HG02884 (cell line): Measurements from ENCODE around the gene AJAP1.
"Not testable (repeated sequence)": the region's sequence is repeated elsewhere in the genome, so short reads cannot be mapped to it uniquely, and the experiment has no call there.

ENCODE experiments used
- ATAC-seq: cut with Tn5 transposase; IDR thresholded peaks from one replicate; pipeline ENCODE4 v1.9.1; 2021; ENCODE audit warnings: mild to moderate bottlenecking, moderate library complexity; ENCODE audit not compliant: unreplicated experiment

Gene AJAP1

DNA sequence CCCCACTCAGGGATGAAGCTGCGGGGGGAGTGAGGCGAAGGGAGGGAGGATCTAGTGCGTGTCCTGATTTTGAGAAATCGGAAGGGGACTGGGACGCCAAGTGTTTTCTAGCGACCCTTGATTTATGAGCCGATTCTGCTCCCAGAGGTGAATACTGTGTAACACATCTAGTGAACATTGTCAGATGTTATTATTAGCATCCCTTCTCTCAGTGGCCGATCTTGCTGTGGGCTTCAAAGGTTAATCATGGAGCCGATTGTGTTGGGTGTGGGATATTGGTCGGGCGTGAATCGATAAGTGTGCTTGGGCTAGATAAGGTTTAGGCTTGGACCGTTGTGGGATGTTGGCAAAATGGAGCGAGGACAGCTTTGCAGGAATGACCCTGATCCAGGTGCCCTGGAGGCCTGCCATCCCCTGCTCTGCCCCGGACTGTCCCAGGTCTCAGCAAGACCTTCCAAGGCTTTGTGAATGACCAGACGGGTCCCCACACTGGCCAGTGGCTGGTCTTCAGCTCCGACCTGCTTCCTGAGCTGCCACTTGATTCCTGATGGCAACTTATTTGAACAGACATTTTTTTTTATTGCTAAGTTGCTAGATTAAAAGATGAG, 2.2 kb downstream of the AJAP1 start:
- ATAC-seq = no peak

DNA sequence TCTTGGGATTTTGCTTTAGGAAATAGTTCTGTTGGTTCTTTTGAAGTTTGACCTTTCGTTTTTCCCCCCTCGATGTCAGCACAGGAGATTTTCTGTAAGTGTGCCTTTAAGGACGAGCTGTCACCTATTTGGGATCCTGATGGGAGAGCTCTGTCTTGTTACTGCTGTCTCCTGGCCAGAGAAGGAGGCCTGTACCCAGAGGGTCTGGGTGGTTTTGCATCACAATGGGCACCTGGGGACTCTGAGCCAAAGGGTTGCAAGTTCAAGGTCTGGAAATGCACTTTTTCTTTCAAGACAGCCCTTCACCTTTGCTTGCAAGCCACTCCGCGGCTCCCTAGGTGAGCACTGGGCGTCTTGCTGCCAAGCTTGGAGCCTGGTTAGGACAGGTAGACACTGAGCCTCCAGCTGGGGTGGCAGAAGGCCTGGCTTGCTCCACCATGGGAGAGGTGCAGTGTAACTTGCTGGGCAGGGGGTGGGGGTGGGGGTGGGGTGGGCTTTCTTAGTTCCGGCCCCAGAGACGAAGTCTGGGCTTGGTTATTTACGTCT, 2.9 kb downstream of the AJAP1 start:
- ATAC-seq = no peak

DNA sequence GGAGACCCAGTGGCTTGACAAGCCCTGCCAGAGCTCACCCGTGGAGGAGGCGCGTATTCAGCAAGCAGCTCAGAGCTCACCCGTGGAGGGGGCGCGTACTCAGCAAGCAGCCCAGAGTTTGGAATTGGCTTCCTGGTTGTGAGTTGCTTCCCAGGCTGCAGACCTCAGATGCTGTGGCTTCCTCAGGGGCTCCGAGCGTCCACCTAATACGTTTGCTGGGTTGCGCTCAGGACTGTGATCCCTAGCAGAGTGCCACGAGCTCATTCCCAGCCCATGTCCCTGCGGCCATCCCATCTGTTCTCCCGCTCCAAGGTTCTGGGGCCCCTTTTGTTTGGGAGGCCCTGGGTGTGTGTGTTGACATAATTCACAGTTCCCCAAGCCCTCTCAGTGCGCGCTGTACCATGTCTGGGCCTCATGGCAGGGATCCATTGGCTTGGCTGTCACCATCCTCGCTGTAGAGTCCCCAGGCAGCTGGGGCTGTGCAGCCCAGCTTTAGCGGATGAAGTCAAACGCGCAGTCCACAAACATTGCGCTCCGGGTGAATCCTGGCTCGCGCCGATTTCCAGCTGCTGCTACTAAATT, 3.6 kb downstream of the AJAP1 start:
- no peak for ATAC-seq

DNA sequence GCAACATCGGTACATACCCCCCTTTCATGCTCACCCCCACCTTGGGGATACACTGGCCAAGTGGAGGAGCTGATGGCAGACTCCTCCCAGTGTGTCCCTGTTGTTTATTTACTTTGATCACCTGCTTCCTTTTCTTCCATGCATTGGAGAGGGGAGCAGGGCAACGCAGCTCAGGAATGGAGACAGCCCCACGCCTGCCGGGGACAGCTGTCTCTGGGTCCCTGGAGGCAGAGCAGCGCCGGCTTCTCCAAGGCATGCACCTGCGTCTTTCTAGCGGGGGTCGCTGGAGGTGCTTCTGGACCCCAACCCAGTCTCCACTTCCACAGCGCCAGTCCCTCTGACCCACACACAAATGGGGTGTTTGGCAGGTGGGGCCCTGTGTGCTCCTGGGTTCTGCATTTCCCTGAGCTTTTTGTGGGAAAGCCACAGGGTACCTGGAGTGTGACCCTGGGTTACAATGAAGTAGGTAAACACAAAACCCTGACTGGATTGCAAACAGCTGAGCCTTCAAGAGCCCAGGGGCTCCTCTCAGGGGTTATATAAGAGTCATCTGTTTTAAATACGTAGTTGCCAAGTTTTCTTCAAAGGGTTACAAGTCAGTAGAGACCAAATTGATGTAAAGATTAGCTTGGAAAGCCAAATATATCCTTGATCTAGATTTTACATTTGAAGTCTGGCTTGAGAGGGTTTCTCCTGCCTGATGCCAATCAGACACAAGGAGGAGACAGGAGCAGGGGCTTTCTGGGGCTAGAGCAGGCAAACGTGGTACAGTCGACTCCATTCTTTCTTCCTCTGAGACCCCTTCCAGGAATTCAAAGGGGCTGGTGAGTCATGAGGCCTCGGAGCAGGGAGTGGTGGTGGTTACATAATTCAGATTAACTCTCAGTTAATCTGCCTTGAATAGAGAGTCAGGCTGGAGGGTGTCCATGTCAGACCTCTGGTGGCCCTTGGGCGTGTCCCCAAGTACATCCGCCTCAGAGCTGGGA, 4.5 kb downstream of the AJAP1 start:
- ATAC-seq = no peak

DNA sequence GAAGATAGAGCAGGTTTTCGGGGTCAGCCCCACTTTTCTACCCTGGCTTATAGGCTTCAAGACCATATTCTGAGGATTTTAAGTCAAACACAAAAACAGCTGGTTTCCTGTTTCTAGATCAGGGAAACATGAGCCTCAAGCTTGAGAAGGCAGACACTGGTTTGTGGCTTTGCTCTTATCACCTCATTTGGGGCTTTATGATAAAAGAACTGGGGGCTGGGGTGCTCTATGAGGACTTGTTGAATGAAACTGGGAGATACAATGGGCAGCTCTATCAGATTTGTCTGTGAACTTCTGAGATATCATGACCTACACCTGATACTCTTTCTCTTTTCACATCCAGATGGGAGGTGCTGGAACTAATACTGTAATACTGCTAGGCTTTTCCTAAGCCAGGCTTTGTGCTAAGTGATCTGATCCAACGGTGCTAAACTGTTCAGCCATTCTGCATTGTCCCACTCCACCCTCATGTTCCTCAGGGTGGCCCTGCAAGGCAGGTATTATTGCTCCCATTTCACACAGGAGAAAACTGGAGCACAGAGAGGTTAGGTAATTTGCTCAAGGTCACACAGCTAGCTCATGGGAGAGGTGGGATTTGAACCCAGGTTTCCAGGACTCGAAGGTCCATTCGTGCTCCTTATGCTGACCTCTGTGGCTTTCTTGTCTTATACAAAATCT, 6.6 kb downstream of the AJAP1 start:
- ATAC-seq = no peak

DNA sequence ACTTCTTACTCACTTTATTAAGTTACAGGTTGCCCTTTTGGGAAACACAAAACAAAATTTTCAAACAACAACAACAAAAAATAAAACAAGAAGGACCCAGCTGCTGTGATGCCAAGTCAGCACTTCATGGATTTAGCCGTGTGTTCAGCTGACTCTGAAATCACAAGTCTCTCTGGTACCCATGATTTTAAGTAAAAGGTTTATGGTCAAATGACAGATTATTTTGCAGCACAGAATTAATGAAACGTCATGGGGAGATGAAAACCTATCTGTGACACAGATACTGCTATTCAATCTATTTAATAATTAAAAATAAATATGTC, 7.1 kb downstream of the AJAP1 start:
- ATAC-seq = no peak

DNA sequence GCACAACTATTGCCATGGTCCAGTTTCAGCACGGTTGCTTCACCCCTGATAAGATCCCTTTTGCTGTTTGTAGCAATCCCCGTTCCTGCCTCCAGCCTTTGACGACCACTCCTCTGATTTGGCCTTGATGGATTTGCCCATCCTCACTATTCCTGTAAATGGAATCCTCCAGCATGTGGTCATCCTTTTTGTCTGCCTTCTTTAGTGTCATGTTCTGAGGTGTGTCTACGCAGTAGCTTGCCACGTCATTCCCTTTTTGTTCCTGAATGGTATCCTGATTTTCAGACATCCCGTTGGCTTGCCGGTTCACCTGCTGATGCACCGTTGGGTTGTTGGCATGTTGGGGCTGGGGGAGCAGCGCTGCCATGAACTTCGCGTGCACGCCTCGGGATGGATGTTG, 7.8 kb downstream of the AJAP1 start:
- ATAC-seq = no peak

DNA sequence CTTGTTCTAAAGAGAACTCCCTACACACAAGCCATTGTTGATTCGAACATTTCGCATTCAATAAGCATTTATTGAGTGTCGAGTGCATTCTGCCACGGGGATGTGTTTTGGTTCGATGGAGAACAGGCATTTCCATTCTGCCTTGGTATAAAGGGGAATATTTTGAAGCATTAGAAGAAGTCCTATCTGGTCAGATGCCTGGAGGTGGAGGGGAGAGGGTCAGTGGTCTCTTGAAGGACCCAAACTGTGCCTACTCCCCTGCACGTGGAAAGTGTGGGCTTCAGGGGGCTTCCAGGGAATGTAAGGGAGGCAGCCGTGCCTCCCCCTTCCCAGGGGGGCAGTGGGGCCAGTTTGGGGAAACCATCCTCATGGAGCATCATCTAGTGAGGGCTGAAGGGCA, 8.3 kb downstream of the AJAP1 start:
- ATAC-seq = no peak

DNA sequence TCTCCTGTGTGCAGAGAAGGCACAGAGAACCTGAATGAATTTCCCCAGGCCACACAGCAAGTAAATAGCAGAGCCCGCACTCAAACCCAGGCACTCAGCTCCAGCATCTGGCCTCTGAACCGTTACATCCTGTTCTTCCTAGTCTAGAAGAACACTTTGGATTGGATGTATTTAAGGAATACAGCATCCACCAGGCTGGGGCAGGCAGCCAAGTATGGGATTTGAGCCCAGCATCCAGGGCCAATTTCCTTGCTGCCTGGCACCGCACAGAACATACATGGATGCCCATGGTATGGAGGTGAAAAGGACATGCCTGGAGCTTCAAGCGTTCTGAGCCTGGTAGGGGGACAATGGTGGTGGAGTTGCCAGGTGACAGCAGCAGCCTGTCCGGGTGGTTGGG, 9.7 kb downstream of the AJAP1 start:
- no peak for ATAC-seq

DNA sequence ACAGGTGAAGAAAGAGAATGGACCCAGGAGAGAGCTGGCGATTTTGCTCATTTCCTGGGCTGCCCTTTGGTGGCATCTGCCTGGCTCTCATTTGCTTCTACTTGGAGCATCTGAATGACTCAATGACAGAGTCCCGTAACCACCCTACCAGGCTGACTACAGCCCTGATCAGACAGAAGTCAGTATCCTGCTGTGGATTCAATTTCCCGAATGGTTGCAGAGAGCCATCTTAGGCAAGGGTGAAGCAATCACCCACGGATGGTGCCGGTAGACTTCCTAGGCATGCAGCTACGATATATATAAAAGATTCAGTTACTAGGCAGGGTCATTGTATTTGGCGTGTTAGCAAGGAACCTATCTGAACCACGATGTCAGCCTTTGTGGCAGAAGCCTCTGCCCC, 10.2 kb downstream of the AJAP1 start:
- no peak for ATAC-seq

DNA sequence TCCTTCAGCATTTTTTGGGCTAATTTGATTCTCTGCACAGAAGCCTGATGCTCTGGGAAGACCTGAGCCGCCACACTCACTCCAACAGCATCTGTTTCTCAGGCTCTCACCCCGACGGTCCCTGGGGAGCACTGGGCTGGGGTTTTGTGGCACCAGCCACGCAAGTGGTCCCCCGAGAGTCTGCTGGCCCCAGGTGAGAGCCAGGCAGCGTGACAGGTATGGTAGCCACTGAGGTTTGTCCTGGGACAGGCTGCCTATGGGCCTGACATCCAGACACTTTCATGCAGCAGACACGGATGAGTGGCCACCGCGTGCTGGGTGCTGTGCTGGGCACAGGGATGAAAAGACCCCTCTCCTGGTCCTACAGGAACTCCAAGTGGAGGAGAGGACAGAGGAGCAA, 11.0 kb downstream of the AJAP1 start:
- ATAC-seq = no peak

DNA sequence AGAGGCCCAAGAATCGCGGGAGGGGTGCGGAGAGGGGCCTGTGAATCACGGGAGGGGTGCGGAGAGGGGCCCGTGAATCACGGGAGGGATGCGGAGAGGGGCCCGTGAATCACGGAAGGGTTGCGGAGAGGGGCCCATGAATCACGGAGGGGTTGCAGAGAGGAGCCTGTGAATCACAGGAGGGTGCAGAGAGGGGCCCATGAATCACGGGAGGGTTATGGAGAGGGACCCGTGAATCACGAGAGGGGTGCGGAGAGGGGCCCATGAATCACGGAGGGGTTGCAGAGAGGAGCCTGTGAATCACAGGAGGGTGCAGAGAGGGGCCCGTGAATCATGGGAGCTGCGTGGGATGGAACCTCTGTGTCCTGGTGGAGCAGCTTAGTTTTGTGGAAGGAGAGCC, 12.3 kb downstream of the AJAP1 start:
- ATAC-seq = not testable (repeated sequence)

DNA sequence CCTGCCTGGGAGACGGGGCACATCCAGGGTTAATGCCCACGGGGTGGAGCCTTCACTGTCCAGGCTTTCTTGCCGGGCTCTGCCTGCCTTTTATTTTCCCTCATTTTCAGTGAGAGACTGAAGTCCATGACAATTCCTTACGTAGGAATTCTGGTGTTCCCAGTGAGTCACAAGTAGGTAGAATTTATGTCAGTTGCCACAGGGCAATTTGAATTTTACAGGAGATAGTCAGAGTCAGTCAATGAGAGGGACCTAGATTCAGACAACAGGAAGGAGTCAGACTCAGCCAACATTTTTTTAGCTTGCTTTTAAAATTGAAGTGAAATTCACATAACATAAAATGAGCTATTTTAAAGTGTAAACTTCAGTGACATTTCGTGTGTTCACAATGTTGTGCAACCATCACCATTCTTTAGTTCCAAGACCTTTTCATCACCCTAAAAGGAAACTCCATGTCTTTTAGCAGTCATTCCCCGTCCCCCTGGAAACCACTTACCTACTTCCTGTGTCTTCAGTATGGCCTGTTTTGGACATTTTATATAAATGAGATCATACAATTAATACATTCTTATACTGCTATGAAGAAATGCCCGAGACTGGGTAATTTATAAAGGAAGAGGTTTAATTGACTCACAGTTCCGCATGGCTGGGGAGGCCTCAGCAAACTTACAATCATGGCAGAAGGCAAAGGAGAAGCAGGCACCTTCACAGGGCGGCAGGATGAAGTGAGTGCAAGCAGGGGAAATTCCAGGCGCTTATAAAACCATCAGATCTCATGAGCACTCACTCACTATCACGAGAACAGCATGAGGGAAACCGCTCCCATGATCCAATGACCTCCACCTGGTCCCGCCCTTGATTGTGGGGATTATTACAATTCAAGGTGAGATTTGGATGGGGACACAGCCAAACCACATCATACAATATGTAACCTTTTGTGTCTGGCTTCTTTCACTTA, 14.6 kb downstream of the AJAP1 start:
- ATAC-seq = no peak

DNA sequence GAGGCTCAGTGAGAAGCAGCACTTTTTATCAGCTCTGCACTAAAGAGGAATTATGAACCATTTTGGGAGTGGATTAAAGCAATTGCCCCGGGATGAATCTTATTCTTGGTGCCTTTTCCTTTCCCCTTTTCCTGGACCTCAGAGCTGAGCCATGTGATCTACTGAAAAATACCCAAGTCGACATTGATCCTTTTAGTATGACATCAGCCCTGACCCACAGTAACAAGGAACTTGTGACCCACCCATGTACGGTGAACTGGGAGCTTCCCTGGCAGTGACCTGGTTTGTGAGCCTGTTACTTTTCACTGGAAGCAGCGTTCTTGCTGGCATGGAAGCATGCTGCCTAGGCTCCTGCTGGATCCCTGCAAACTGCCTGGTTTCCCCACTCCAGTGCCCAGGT, 15.9 kb downstream of the AJAP1 start:
- ATAC-seq = no peak

DNA sequence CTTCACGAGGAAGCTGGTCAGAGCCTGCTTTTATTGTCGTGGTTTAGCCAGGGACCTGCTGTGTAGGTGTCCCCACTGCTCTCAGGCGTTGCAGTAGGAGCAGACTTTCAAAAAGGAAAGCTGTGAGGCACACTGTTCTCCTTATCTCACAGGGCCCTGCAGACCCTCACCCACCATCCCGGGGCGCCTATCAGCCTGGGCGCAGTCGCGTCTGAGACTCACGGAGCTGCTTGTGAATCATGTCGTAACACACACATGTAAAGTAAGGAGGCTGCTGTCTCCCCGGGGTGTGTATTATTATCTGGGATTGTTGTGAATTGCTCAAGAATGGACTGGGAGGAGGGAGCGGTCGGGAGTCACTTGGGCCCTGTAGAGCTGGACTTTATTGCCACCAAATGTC, 17.4 kb downstream of the AJAP1 start:
- no peak for ATAC-seq

DNA sequence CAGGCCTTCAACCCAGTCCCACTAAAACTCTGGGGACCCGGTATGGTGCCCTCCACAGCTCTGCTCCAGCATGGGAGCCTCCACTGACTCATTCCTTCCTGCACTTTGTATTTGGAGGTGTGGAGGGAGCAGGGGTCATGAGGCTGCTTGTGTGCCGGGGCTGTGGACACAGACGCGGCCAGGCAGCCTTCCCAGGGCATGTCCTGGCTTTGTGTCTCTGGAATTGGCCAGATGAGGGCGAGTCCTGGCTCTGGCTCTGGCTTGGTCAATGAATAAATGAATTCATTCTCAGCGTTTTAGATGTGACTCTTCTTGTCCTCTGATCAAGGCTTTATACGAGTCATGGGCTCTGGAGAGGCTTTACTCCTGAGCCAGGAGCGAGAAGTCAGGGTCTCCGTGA, 19.1 kb downstream of the AJAP1 start:
- no peak for ATAC-seq

DNA sequence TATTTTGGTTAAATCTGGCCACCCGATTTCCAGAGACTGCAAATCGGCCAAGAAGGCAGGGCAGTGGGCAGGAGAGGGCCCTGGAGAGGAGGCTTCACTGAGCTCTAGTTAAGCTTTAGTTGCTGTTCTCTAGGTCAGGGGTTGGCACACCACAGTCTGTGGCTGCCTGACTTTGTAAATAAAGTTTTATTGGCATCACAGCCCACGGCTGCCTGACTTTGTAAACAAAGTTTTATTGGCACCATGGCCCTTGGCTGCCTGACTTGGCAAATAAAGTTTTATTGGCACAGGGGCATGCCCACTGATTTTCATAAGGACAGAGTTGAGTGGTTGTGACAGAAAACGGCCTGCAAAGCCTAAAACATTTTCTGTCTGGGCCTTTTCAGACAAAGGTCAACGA, 19.7 kb downstream of the AJAP1 start:
- no peak for ATAC-seq

DNA sequence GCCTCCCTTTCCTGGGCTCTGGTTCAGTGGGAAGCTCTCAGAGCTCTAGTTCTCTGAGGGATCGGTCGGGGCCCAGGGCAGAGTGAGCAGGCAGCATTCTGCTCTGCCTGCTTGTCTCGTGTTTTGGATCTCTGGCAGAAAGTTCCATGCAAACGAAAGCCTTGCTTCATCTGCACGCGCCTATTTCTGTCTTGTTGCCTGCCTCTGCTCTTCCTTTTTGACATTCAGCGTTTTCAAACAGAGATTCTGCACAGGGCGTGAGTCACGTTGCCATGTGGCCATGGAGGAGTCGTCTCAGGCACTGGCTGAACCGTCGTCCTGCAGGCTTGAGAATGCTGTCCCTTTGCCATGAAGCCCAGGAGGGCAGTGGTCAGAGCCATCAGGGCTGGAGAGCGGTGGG, 20.3 kb downstream of the AJAP1 start:
- ATAC-seq = no peak

DNA sequence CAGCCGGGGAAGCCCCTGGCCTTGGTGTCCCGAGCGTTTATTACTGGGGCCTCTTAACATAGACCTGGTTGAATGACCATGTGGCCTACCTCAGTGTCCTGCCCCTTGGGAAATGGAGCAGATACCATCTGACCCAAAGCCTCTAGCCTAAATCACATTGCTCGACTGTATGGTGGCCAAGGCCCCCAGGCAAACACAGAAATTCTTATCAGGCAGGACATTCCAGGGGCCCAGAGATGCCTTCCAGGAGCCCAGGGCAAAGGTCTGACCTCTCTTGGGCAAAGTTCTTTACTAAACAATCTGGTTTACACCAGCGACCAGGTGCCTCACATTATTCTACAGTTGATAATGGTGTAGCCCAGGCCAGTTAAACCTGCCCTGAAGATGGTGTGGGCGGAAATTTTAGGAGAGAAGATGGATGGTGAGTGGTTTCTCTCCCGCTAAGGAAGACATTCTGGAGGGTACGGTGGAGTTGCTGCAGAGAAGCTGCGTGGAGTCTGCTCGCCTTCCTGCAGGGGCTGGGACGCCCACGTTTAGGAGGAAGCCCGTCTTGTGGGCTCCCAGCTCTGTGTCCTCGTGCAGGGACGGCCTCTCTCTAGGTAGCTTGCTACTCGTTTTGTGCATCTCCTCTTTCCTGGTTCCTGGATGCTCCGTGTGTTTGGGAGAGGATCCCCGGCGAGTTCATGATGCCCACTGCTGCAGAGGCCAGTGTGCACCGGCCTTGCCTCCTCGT, 21.2 kb downstream of the AJAP1 start:
- ATAC-seq = no peak

DNA sequence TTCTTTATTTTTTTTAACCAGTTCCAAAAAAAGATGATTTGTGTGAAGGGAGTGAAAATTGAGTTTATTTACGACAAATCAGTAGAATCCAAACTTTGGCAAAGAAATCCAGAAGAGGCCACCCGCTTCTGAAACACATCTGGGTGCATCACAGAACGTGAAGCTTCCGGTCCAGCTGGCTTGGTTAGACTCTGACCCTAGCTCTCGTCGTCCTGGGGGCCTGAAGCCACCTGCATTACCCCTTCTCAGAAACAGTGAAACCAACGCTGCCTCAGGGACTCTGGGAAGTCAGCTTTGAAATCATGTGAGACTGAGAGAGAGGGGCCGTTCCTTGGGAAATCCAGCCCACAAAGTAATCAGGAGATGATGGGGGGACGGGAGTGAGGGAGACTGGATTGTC, 21.8 kb downstream of the AJAP1 start:
- ATAC-seq = no peak
